A549 (cell line): Measurements from ENCODE around the gene DDX25.
A peak's percentile ranks its signal among the peaks of the same experiment; 100 is the strongest.

Experiments
- BCL3 ChIP-seq: fragments of >200 bp; sonication (Bioruptor Twin); formaldehyde crosslinking; IDR thresholded peaks from 3 replicates; pipeline ENCODE4 v1.6.1; 2016
- CTCF ChIP-seq: fragments of >200 bp; sonication (Bioruptor Twin); formaldehyde crosslinking; IDR thresholded peaks from 3 replicates; pipeline ENCODE4 v1.5.1; 2016
- EHMT2 ChIP-seq: fragments of 200-600 bp; sonication (generic); IDR thresholded peaks from 2 replicates; pipeline ENCODE4 v1.6.1; 2016; ENCODE audit warnings: antibody characterized with exemption, low read depth, mild to moderate bottlenecking, moderate library complexity
- EP300 ChIP-seq, 2 experiments: fragments of >200 bp; sonication (Bioruptor Twin); formaldehyde crosslinking; IDR thresholded peaks; 2 replicates in 1 of 2; 3 replicates in 1 of 2; pipeline ENCODE4 v1.6.1; 2016 to 2017
- FOXS1 ChIP-seq: fragments of 250-450 bp; sonication (Bioruptor Pico); IDR thresholded peaks from 2 replicates; pipeline ENCODE4 v1.5.0; 2020; ENCODE audit warnings: mild to moderate bottlenecking, moderate library complexity
- JUN ChIP-seq, 2 experiments: fragments of >200 bp; sonication (Bioruptor Twin); formaldehyde crosslinking; IDR thresholded peaks; 2 replicates in 1 of 2; 3 replicates in 1 of 2; pipeline ENCODE4 v1.6.1; 2016 to 2017
- MAX ChIP-seq: IDR thresholded peaks from 2 replicates; pipeline ENCODE4 v1.6.1; 2012
- NFE2L2 ChIP-seq: fragments of 150-350 bp; conservative IDR thresholded peaks from 2 replicates; pipeline ENCODE4 v1.6.1; 2014; ENCODE audit warnings: low read length
- NR3C1 ChIP-seq: fragments of >200 bp; sonication (Bioruptor Twin); formaldehyde crosslinking; IDR thresholded peaks from 3 replicates; pipeline ENCODE4 v1.6.1; 2017
- PHF8 ChIP-seq: fragments of 200-600 bp; sonication (generic); IDR thresholded peaks from 2 replicates; pipeline ENCODE4 v1.6.1; 2016; ENCODE audit warnings: low read depth, mild to moderate bottlenecking, antibody characterized with exemption, moderate library complexity, borderline replicate concordance
- RAD21 ChIP-seq, 2 experiments: fragments of >200 bp in 1 of 2; sonication (Bioruptor Twin) in 1 of 2; formaldehyde crosslinking in 1 of 2; IDR thresholded peaks in 1 of 2; conservative IDR thresholded peaks in 1 of 2; 2 replicates in 1 of 2; 3 replicates in 1 of 2; pipeline ENCODE4 v1.6.1; 2012 to 2018; ENCODE audit warnings: inconsistent platforms in 1 of 2
- REST ChIP-seq: fragments of 200-600 bp; sonication (generic); IDR thresholded peaks from 2 replicates; pipeline ENCODE4 v1.6.1; 2016; ENCODE audit warnings: antibody characterized with exemption, mild to moderate bottlenecking, moderate library complexity
- SMC3 ChIP-seq: fragments of >200 bp; sonication (Bioruptor Twin); formaldehyde crosslinking; IDR thresholded peaks from 3 replicates; pipeline ENCODE4 v1.6.1; 2018; ENCODE audit warnings: inconsistent platforms

GRCh38 chr11:125923012-125923579, 18.8 kb downstream of the DDX25 start:
- TF ChIP-seq MAX (no peak), CTCF (peak; percentile 84), JUN (IDR thresholded peaks at IDR 0.05) (no peak), REST (no peak), EP300 (IDR thresholded peaks at IDR 0.05) (no peak), NR3C1 (no peak), FOXS1 (no peak), PHF8 (no peak), EHMT2 (no peak), SMC3 (peak; percentile 79), BCL3 (no peak), NFE2L2 (no peak), RAD21 (conservative IDR thresholded peaks at IDR 0.05 in 1 of 2, IDR thresholded peaks at IDR 0.05 in 1 of 2) (peak; percentile 87 to 89)
